SKM-1 (cell line): Measurements from ENCODE around the gene TBC1D22A.
"Not testable (repeated sequence)": the region's sequence is repeated elsewhere in the genome, so short reads cannot be mapped to it uniquely, and the experiment has no call there.

Experiments
- DNase-seq: peaks from one replicate; lab custom pipeline; 2025; ENCODE audit not compliant: unreplicated experiment; lab: John Stamatoyannopoulos, UW

TBC1D22A gene

GRCh38 chr22:47039356-47039755 lies 276.9 kb downstream of the TBC1D22A start:
- DNase-seq = no peak

GRCh38 chr22:47040486-47041270 lies 278.2 kb downstream of the TBC1D22A start:
- DNase-seq = no peak

GRCh38 chr22:47041271-47042115 lies 279.0 kb downstream of the TBC1D22A start:
- no peak for DNase-seq

- DNase-seq = no peak
These were observed 279.8 kb downstream of the TBC1D22A start for GRCh38 chr22:47042116-47042825.

GRCh38 chr22:47042861-47043496 lies 280.5 kb downstream of the TBC1D22A start:
- no peak for DNase-seq

GRCh38 chr22:47043835-47044721 lies 281.6 kb downstream of the TBC1D22A start:
- DNase-seq = no peak

- no peak for DNase-seq
These were observed 282.5 kb downstream of the TBC1D22A start for GRCh38 chr22:47044722-47045535.

- no peak for DNase-seq
These were observed 283.4 kb downstream of the TBC1D22A start for GRCh38 chr22:47045691-47046410.

- DNase-seq = no peak
These were observed 284.1 kb downstream of the TBC1D22A start for GRCh38 chr22:47046411-47047065.

- no peak for DNase-seq
These were observed 285.1 kb downstream of the TBC1D22A start for GRCh38 chr22:47047321-47048122.

GRCh38 chr22:47048123-47049077 lies 285.9 kb downstream of the TBC1D22A start:
- DNase-seq = no peak

- no peak for DNase-seq
These were observed 286.7 kb downstream of the TBC1D22A start for GRCh38 chr22:47049078-47049624.

GRCh38 chr22:47049736-47050400 lies 287.4 kb downstream of the TBC1D22A start:
- not testable (repeated sequence) for DNase-seq

- no peak for DNase-seq
These were observed 288.1 kb downstream of the TBC1D22A start for GRCh38 chr22:47050401-47051051.
